ENCODE data around the gene SCLT1.
"Not testable (repeated sequence)": the region's sequence is repeated elsewhere in the genome, so short reads cannot be mapped to it uniquely, and the experiment has no call there.

DNA sequence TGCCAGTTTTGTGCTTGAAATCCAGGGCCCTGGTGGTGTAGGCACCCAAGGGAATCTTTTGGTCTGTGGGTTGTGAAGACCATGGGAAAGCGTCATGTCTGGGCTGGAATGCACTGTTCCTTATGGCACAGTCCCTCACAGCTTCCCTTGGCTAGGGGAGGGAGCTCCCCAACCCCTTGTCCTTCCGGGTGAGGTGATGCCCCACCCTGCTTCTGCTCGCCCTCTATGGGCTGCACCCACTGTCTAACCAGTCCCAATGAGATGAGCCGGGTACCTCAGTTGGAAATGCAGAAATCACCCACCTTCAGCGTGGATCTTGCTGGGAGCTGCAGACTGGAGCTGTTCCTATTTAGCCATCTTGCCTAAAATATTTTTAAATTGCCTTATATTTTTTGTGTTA, 33.3 kb upstream of the SCLT1 start:
- TF ChIP-seq SUZ12 (IDR thresholded peaks at IDR 0.05; ENCODE audit: extremely low read depth, insufficient read depth, insufficient read length); ZNF274 (IDR thresholded peaks at IDR 0.05; ENCODE audit: low read depth, low read length); YY1 (IDR thresholded peaks at IDR 0.05; ENCODE audit: insufficient read depth, insufficient read length): not testable (repeated sequence)

Data from NT2/D1 (cell line).